ENCODE measurements around the gene NDUFS5.
"Not testable (repeated sequence)": the region's sequence is repeated elsewhere in the genome, so short reads cannot be mapped to it uniquely, and the experiment has no call there.

NDUFS5 gene

GRCh38 chr1:39014956-39015355 lies 11.2 kb upstream of the NDUFS5 start:
- in situ Hi-C loops (cut with MboI; ENCODE audit: low sequenced_read_pairs): not testable (repeated sequence)

- in situ Hi-C loops (cut with MboI; ENCODE audit: low sequenced_read_pairs): no loop called here
Observed at GRCh38 chr1:39016604-39017171, 9.5 kb upstream of the NDUFS5 start.

- in situ Hi-C loops (cut with MboI; ENCODE audit: low sequenced_read_pairs): no loop called here
Observed at GRCh38 chr1:39017266-39017665, 8.9 kb upstream of the NDUFS5 start.

GRCh38 chr1:39020494-39020893 lies 5.7 kb upstream of the NDUFS5 start:
- in situ Hi-C loops (cut with MboI; ENCODE audit: low sequenced_read_pairs): not testable (repeated sequence)

- in situ Hi-C loops (cut with MboI; ENCODE audit: low sequenced_read_pairs): no loop called here
Observed at GRCh38 chr1:39021426-39021825, 4.7 kb upstream of the NDUFS5 start.

- in situ Hi-C loops (cut with MboI; ENCODE audit: low sequenced_read_pairs): no loop called here
Observed at GRCh38 chr1:39023140-39023539, 3.0 kb upstream of the NDUFS5 start.

- in situ Hi-C loops (cut with MboI; ENCODE audit: low sequenced_read_pairs): no loop called here
Observed at GRCh38 chr1:39026866-39027507, 837 bp downstream of the NDUFS5 start.

GRCh38 chr1:39034114-39034654 lies 8.0 kb downstream of the NDUFS5 start:
- in situ Hi-C loops (cut with MboI; ENCODE audit: low sequenced_read_pairs): no loop called here

- in situ Hi-C loops (cut with MboI; ENCODE audit: low sequenced_read_pairs): no loop called here
Observed at GRCh38 chr1:39036678-39037077, 10.5 kb downstream of the NDUFS5 start.

GRCh38 chr1:39043513-39043912 lies 17.4 kb downstream of the NDUFS5 start:
- in situ Hi-C loops (cut with MboI; ENCODE audit: low sequenced_read_pairs): no loop called here

GRCh38 chr1:39044762-39045161 lies 18.6 kb downstream of the NDUFS5 start:
- in situ Hi-C loops (cut with MboI; ENCODE audit: low sequenced_read_pairs): no loop called here

GRCh38 chr1:39045231-39045630 lies 19.1 kb downstream of the NDUFS5 start:
- in situ Hi-C loops (cut with MboI; ENCODE audit: low sequenced_read_pairs): no loop called here

- in situ Hi-C loops (cut with MboI; ENCODE audit: low sequenced_read_pairs): no loop called here
Observed at GRCh38 chr1:39046613-39047210, 20.6 kb downstream of the NDUFS5 start.

- in situ Hi-C loops (cut with MboI; ENCODE audit: low sequenced_read_pairs): no loop called here
Observed at GRCh38 chr1:39047374-39048229, 21.5 kb downstream of the NDUFS5 start.

- in situ Hi-C loops (cut with MboI; ENCODE audit: low sequenced_read_pairs): no loop called here
Observed at GRCh38 chr1:39048745-39049370, 22.7 kb downstream of the NDUFS5 start.

GRCh38 chr1:39050001-39050400 lies 23.9 kb downstream of the NDUFS5 start:
- in situ Hi-C loops (cut with MboI; ENCODE audit: low sequenced_read_pairs): no loop called here

GRCh38 chr1:39051193-39051850 lies 25.2 kb downstream of the NDUFS5 start:
- in situ Hi-C loops (cut with MboI; ENCODE audit: low sequenced_read_pairs): not testable (repeated sequence)

- in situ Hi-C loops (cut with MboI; ENCODE audit: low sequenced_read_pairs): no loop called here
Observed at GRCh38 chr1:39051956-39052355, 25.8 kb downstream of the NDUFS5 start.

- in situ Hi-C loops (cut with MboI; ENCODE audit: low sequenced_read_pairs): not testable (repeated sequence)
Observed at GRCh38 chr1:39055213-39055710, 29.1 kb downstream of the NDUFS5 start.

GRCh38 chr1:39061516-39061915 lies 35.4 kb downstream of the NDUFS5 start:
- in situ Hi-C loops (cut with MboI; ENCODE audit: low sequenced_read_pairs): not testable (repeated sequence)
